ENCODE measurements around the gene AK5.
"Not testable (repeated sequence)": the region's sequence is repeated elsewhere in the genome, so short reads cannot be mapped to it uniquely, and the experiment has no call there.

AK5 gene

DNA sequence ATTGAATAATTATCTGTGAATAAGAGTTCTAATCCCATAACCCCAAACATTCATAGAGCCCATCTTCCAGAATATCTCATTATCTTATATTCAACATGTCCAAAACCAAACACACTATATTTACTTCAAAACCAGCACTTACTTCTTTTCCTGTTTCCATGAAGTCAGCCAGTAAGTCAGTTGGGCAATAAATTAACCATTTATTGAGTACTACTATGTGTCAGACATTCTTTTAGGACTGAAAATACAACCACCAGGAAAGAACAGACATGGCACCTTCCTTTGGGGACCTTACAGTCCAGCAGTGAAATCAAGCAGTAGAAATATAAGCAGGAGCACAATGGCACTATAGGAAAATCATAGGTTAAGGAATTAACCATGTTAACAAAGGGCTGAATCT, 8.8 kb downstream of the AK5 start:
- no peak for DNase-seq

DNA sequence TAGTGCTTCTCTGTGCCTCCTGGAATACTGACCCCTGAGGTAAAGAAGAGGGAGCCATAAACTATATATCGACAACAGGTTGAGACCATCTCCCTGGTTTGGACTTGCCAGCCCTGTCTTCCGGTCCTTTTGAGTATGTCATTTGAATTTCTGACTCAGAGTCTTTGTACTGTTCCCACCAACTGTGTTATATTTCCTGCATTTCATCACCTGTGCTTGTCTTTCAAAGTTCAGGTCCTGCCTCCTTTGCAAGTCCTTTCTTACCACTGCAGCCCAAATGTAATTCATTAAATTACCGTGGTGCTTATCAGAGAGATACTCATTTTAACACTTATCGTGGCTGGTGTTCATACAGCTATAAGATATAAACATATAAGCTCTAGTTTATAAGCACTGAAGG, 10.7 kb downstream of the AK5 start:
- no peak for DNase-seq

DNA sequence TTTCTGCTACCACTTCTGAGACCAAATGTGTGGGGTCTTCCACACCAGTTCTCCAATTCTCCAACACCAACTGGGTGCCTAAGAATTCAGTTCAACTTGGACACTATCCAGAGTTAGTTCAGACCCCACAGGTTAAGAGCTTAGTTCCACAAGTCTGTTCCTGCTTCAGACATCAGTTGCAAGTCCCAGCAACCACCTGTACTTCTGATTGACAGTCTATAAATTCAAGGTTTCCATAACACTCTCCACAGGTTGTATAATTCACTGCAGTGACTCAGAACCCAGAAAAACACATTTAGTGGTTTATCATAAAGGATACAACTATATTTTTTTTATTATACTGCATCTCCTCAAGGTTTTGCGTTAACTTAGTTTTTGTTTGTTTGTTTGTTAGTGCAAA, 18.7 kb downstream of the AK5 start:
- no peak for DNase-seq

DNA sequence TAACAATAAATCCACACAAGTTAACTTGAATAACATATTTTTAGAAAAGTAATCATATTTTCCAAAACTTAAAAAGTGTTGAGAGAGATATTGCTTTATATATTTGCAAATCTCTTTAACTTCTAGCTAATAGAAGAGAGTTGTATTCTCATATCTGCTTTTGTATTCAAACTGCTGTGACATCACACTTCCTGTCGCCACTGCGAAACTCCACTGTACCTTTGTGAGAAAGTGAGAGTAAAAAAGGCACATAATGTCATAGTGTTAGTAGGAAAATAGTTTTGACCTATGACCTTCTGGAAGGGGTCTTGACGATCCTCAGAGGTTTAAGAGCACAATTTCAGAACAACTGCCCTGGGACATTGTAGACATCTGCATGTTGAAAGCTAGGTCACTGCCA, 21.6 kb downstream of the AK5 start:
- DNase-seq, result no peak

DNA sequence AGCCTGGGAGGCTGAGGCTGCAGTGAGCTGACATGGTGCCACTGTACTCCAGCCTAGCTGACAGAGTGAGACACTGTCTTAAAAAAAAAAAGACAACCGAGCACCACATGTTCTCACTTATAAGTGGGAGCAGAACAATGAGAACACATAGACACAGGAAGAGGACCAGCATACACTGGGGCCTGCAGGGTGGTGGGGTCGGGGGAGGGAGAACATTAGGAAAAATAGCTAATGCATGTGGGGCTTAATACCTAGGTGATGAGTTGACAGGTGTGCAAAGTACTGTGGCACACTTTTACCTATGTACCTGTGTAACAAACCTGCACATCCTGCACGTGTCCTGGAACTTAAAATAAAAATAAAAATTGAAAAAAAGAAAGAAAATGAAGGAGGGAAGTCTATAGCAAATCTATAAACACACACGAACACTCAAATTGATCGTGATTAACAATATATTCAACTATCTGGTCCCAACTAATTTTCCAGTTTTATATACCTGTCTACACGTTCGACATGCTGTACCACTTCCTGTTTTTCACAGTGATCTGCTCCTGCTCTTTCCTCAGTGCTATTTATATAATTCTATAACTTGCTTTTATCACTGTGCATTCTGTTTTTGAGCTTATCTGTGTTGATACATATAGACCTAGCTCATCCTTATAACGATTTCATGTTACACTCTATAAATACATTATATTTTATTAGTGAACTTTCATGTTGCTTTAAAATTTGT, 27.2 kb downstream of the AK5 start:
- DNase-seq, result no peak

DNA sequence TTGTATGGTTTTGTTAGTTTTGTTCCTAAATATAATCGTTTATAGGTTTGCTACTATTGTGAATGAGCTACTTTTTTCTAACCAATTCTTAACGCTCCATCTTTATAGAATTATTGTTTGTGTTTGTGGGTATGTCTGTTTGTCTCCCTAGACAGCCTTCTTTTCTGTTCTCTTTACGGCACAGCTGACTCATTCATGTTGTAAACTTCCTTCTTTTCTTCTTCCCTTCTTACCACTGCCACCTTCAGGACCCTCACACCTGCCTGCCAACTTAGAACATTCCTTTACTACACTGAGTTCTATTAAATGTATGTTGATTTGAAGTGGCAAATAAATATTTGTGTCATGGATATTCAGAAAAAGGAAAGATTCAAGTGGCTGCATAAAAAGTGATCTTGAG, 29.1 kb downstream of the AK5 start:
- no peak for DNase-seq

DNA sequence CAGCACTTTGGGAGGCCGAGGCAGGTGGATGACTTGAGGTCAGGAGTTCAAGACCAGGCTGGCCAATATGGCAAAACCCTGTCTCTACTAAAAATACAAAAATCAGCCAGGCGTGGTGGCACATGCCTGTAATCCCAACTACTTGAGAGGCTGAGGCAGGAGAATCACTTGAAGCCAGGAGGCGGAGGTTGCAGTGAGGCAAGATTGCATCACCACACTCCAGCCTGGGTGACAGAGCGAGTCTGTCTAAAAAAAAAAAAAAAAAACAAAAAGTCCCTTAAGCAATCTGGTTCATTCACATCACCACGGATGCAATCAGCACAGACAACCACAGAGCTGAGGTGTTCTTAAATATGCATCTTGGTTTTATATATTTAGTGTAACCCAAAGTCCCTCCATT, 30.5 kb downstream of the AK5 start:
- DNase-seq, result not testable (repeated sequence)

DNA sequence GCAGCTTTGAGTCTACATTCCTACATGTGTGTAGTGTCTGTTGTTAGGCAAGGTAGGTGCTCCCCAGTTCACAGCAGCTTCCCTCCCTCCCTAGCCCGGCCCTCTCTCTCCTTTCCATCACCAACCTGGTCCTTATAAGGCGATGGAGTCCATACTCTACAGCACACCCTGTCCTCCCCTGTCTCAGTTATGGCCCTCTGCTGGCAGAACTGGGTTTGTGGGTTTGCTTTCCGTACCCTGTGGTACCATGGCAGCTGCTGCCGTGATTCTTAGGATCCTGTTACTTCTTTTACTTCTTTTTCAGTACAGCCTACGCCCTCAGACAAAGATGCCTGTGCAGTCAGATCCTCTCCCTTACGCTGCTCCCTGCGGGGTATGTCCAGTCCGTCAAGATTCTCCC, 31.7 kb downstream of the AK5 start:
- DNase-seq, result no peak

DNA sequence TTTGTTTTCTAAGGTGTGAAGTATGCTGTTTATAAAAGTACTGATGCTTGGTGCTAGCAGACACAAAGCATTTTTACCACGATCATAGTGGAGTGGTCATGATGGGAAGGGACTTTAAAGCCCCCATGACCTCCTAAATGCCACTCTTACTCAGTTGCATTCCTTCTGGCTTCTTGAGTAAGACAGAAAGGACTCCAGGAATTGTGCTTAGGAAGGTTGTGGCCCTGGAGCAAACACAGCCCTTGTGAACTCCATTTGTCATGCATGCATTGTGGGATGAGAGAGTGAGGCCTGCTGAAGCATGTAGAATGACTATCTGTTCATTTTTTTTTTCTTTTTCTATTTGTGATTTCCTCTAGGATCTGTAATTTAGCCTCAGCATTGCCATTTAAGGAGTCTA, 34.2 kb downstream of the AK5 start:
- no peak for DNase-seq

DNA sequence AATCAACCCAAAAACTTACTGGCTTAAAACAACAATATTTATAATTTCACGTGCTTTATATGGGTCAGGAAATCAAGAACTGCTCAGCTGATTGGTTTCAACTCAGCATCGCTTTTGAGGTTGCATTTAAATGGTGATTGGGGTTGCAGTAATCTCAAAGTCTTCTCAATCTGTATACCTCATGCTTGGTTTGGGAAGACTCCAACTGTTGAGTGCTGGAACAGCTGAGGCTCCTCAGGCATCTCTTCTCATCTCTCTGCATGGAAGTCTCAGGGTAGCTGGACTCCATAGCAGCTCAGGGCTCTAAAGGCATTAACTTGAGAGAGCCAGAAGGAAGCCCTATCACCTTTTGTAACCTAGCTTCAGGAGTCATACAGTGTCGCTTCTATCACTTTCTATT, 35.1 kb downstream of the AK5 start:
- no peak for DNase-seq

DNA sequence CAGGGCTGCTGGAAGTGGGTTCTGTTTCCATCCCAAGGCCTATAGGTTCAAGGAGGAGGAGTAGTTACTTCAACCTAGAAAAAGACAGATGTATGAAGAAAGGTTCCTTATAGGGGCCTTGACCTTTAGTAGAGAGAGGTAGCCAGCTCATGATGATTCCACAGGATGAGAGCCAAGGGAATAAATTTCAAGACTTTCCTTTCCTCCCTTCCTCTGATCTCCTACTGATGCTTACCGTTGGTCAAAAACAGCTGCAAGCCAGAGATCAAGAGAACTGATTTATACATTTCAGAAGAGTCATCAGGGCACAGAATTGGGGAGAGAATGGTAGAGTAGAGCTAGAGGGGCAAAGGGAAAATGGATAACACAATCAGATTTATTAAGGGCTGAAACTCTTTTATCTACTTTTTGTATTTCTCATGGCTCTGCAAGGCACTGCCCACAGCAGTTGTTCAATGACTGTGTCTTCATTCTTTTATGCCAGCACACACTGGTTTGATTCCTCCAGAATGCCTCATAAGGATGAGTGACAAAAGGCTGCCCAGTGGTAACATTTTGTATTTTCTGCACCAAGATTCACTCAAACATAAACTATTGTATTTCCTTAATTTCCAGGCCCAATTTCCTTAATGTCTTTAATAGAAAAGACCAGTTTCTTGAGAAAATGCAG, 37.4 kb downstream of the AK5 start:
- no peak for DNase-seq

DNA sequence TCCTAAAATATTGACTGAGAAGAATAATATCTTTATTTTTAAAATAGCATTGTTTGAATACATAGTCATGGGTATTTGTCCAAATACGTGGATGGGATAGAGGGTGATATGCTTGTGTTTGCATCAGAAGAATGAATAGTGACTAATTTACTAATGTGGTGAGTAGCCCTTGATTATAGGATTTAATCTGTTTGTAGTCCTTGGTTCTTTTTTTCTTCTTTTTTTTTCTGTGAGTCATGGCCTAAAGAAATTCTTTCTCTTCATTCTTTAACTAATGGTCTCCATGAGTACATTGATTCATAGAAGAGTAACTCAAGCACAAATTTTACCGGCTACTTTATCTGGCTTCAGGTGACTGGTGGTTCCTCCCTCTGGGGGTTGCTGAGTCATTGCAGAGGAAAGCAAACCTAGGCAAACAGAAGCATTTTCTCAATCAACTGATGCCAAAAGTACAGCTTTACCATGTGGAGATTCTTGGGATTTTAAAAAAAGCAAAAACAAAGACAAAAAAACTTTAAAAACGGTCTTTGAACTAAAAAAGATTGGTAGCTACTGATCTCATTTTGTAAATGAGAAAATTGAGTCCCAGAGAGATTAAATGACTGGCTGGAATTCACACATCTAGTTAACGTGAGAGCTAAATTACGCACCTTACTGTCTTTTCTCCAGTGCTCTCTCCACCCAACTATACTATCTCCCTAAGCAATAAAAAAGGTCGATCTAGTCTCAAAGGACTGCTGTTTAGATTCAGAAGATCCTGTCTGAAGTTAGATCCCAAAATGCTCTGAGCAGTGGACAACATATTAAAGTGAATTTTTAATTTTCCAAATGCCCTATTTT, 40.5 kb downstream of the AK5 start:
- DNase-seq, result no peak

DNA sequence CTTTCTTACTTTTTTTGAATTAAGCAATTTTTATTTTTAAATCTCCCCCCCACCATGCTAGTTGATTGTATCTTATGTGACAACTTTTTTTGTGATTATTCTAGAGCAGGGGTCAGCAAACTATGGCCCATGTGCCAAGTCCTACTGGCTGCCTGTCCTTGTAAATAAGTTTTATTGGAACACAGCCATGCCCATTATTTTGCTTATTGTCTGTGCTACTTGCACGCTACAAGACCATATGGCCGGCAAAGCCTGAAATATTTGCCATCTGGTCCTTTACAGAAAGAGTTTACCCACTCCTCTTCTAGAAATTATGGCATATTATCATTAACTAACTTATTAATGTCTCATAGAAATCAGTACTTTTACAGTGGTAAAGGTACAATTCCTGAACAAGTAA, 51.7 kb downstream of the AK5 start:
- DNase-seq, result no peak

DNA sequence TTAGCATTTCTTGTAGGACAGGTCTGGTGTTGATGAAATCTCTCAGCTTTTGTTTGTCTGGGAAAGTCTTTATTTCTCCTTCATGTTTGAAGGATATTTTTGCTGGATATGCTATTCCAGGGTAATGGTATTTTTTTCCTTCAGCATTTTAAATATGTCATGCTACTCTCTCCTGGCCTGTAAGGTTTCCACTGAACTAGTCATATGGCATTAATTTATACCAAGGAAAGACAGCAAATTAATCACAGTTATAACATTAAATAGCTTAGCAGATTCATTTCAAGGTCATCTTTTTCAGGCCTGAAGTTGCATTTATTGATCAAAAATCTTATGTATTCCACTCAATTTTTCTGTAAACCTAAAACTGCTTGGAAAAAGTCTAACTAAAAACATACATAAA, 54.9 kb downstream of the AK5 start:
- no peak for DNase-seq

DNA sequence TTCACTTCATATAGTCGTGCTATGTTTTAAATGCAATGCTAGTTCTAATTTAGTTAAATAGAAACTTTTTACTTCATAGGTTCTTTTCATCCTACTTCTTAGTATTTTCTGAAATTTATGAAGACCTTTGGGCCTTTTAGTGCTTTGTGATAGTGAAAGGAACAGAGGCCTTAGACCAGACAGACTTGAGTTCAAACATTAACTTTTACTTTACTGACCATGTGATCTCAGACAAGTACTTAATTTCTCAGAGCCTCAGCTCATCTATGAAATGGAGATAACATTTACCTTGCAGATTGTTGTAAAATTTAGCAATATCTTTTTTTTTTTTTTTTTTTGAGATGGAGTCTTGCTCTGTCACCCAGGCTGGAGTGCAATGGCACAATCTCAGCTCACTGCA, 57.5 kb downstream of the AK5 start:
- DNase-seq, result no peak

DNA sequence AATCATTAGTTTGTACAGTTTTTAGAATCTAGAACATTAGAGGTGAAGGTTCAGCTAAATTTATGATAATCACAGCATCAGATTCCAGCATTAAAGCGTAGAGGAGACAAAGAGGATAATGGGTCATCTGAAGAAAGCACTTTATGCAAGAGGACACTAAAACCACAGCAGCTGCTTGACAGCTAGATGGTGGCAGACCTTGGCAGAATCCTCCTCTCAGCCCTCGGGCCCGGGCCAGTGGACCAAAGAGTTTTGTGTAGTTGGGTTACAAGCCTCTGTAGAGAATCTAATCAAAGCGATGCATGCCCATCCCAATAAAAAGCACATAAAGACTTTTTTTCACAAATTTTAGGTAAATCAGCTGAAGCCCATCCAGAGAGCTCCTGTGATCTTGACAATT, 59.4 kb downstream of the AK5 start:
- DNase-seq, result no peak

DNA sequence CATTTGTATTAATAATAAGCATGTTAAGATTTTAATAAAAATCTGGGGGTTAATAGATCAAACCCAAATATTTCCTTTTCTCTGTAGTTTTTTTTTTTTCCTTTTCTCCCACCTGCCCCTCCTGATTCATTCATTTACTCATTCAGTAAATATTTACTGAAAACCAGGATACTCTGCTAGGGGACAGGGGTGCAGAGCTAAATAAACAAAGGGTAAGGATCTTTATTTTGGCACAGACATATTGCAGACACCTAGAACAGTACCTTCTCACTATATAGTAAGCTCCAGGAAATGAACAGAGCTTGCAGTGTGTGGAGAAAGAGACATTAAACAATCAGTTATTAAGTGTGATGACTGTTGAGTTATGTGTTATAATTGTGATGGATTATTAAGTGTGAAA, 60.9 kb downstream of the AK5 start:
- no peak for DNase-seq

DNA sequence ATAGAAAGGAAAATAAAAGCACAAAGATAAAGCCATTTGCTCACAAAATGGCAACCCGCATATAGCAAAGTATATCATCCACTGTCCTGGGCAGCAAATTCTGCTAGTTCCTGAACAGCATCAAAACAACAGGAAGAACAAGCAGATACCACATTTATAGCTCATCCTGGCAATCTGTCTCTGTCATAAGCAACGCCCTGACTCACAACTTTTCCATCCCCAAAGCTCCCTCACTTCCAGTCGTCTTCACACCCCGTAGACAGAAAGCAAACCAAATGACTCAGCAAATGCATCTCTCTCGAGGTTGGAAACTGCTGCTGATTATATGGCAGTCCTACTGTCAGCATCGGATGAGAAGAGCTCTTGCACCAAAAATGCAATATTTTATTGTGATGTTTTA, 65.8 kb downstream of the AK5 start:
- peak; percentile 35 for DNase-seq

DNA sequence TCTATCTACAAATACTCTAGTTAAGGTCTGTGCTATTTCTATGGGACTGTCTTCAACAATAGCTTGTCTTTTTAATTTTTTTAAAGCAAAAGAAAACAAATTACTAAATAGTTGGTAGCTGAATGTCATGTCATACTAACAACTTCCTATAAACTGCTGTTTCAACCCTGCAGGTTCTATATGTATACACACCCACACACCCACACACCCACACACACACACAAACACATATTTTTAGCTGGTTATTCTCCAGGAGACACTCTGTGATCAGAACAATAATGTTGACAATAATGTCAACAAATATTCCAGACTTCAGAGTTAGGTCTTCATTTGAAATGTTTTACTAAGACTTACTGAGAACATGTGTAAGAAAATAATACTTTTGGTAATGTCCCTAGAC, 66.7 kb downstream of the AK5 start:
- no peak for DNase-seq

DNA sequence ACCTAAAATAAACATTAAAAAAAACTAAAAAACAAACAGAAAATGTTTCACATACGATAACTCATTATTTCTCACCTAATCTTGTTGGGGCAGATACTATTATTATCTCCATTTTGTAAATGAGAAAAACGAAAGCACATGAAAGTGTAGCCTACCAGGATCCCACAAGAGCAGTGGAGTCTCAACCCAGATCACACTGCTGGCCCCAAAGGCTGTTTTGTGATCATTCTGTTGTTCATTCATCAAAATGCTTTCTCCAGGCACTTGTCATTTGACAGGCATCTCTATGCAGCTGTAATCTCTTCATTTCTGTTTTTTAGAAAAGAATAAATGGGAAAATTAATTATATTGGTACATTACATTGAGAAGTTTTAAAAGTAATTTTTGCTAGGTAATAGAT, 67.5 kb downstream of the AK5 start:
- no peak for DNase-seq

DNA sequence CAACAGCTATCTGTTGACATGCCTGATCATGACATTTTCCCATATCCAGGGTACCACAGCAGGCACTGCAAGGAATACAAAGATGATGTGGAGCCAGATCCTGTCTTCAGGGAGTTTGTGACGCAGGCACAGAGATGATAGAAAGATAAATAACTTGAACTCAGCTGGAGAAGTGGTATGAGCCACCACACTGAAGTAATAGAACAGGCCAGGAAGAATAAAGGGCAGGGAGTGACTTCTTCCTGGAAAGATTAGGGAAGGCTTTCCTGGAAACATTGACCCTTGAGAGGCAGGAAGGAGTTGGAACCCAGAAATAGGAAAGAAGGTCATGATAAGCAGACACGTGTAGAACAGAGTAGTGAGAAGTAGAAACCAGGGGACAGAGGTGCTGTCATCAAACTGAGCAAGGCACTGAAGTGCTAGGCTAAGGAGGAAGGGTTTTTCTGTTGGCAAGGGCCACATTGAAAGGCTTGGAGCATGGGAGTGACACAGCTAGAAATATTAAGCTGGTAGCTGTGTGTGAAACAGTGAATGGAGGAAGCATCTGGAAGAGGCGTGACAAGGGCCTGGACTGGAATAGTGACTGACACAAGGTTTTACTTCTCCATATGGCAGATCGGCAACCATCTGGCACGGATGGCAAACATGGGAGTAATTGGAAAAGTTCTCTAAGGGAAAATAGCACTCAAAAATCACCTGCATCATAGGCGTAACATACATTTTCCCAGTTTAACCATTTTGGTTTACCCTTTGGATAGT, 68.4 kb downstream of the AK5 start:
- DNase-seq, result no peak

DNA sequence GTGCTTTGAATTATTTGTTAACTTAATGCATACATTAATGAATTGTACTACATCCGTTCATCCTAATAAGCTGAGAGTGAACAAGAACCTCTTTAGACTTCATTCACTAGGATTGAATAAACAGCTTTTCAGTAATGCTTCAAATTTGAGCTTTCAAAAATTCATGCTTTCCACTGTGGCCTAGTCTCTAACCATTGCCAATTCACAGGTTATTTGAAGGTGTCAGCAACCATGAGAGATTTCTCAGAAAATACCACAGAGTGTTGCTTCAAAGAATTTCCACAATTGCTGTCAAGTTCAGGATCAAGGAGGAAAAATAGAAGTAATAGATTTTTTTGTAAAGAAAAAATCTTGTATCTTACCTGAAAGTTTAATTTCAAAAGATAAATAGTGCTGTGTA, 72.7 kb downstream of the AK5 start:
- DNase-seq, result no peak

DNA sequence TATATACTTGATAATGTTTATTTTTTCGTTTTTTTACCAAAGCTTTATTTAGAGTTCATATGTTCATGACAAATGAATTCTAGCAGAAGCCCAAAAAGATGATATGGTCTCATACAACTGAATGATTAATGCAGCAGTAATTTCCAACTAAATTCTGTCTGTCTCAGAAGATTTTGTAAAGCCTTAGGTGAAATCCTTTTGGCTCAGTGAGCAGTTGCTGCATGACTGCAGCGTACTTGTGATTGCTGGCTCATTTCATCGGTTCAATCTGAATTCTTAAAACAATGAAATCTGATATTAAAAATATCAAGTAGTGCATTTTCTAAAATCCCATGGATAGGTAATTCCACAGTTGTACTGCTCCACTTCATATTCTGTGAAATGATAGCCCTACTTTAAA, 73.2 kb downstream of the AK5 start:
- no peak for DNase-seq
